SK-N-SH (cell line): ENCODE results near the gene ITCH.

ENCODE experiments used
- ELF1 ChIP-seq: IDR thresholded peaks from 2 replicates; pipeline ENCODE4 v1.4.0; 2012
- EP300 ChIP-seq, 2 experiments: IDR thresholded peaks; 2 replicates each; pipeline versions ENCODE4 v1.4.0 to v1.6.1; 2012; ENCODE audit warnings: borderline replicate concordance in 1 of 2, low read depth in 1 of 2, low read length in 1 of 2
- EZH2phosphoT487 ChIP-seq: fragments of 200-600 bp; sonication (generic); IDR thresholded peaks from 2 replicates; pipeline ENCODE4 v1.6.1; 2017; ENCODE audit warnings: low read depth, mixed run types, mild to moderate bottlenecking, antibody characterized with exemption, moderate library complexity, borderline replicate concordance
- NRF1 ChIP-seq: IDR thresholded peaks from 2 replicates; pipeline ENCODE4 v1.6.1; 2012; ENCODE audit warnings: low read depth, mild to moderate bottlenecking, low read length
- POLR2AphosphoS5 ChIP-seq: IDR thresholded peaks from 2 replicates; pipeline ENCODE4 v1.6.1; 2012; ENCODE audit warnings: low read depth, low read length
- RAD21 ChIP-seq: IDR thresholded peaks from 2 replicates; pipeline ENCODE4 v1.6.1; 2012; ENCODE audit warnings: mild to moderate bottlenecking, low read length
- RXRA ChIP-seq: IDR thresholded peaks from 2 replicates; pipeline ENCODE4 v1.4.0; 2012; ENCODE audit warnings: low read depth, mild to moderate bottlenecking, borderline replicate concordance
- SIN3A ChIP-seq: IDR thresholded peaks from 2 replicates; pipeline ENCODE4 v1.6.1; 2012; ENCODE audit warnings: low read depth, mild to moderate bottlenecking, low read length, moderate library complexity, borderline replicate concordance
- TAF1 ChIP-seq: IDR thresholded peaks from 2 replicates; pipeline ENCODE4 v1.6.1; 2012; ENCODE audit warnings: low read depth, mild to moderate bottlenecking, low read length, moderate library complexity, borderline replicate concordance
- YY1 ChIP-seq: IDR thresholded peaks from 2 replicates; pipeline ENCODE4 v1.4.0; 2012; ENCODE audit warnings: low read depth, mild to moderate bottlenecking
- TF ChIP-seq, protein P1 (sequence below): fragments of 200-600 bp; sonication (generic); IDR thresholded peaks from 2 replicates; pipeline ENCODE4 v1.6.1; 2017; ENCODE audit warnings: antibody characterized with exemption, mild to moderate bottlenecking, moderate library complexity
- TF ChIP-seq, protein P2 (sequence below): IDR thresholded peaks from 2 replicates; pipeline ENCODE4 v1.6.1; 2012; ENCODE audit warnings: mild to moderate bottlenecking, low read depth, low read length, moderate library complexity
- TF ChIP-seq, protein P3 (sequence below): fragments of 150-350 bp; IDR thresholded peaks from 2 replicates; pipeline ENCODE4 v1.6.1; 2017; ENCODE audit warnings: antibody characterized with exemption, low read length, low read depth, borderline replicate concordance

GRCh38 chr20:34322267-34323105 lies 40.6 kb upstream of the ITCH start:
- TF ChIP-seq, protein P1, sequence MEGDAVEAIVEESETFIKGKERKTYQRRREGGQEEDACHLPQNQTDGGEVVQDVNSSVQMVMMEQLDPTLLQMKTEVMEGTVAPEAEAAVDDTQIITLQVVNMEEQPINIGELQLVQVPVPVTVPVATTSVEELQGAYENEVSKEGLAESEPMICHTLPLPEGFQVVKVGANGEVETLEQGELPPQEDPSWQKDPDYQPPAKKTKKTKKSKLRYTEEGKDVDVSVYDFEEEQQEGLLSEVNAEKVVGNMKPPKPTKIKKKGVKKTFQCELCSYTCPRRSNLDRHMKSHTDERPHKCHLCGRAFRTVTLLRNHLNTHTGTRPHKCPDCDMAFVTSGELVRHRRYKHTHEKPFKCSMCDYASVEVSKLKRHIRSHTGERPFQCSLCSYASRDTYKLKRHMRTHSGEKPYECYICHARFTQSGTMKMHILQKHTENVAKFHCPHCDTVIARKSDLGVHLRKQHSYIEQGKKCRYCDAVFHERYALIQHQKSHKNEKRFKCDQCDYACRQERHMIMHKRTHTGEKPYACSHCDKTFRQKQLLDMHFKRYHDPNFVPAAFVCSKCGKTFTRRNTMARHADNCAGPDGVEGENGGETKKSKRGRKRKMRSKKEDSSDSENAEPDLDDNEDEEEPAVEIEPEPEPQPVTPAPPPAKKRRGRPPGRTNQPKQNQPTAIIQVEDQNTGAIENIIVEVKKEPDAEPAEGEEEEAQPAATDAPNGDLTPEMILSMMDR, result no peak
- TF ChIP-seq RAD21, result no peak
- TF ChIP-seq RXRA, result no peak
- no peak for TF ChIP-seq EP300 (IDR thresholded peaks at IDR 0.05; ENCODE audit: borderline replicate concordance in 1 of 2, low read depth in 1 of 2, low read length in 1 of 2)
- TF ChIP-seq EZH2phosphoT487, result no peak
- TF ChIP-seq, protein P2, sequence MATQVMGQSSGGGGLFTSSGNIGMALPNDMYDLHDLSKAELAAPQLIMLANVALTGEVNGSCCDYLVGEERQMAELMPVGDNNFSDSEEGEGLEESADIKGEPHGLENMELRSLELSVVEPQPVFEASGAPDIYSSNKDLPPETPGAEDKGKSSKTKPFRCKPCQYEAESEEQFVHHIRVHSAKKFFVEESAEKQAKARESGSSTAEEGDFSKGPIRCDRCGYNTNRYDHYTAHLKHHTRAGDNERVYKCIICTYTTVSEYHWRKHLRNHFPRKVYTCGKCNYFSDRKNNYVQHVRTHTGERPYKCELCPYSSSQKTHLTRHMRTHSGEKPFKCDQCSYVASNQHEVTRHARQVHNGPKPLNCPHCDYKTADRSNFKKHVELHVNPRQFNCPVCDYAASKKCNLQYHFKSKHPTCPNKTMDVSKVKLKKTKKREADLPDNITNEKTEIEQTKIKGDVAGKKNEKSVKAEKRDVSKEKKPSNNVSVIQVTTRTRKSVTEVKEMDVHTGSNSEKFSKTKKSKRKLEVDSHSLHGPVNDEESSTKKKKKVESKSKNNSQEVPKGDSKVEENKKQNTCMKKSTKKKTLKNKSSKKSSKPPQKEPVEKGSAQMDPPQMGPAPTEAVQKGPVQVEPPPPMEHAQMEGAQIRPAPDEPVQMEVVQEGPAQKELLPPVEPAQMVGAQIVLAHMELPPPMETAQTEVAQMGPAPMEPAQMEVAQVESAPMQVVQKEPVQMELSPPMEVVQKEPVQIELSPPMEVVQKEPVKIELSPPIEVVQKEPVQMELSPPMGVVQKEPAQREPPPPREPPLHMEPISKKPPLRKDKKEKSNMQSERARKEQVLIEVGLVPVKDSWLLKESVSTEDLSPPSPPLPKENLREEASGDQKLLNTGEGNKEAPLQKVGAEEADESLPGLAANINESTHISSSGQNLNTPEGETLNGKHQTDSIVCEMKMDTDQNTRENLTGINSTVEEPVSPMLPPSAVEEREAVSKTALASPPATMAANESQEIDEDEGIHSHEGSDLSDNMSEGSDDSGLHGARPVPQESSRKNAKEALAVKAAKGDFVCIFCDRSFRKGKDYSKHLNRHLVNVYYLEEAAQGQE, result no peak
- no peak for TF ChIP-seq TAF1
- TF ChIP-seq SIN3A, result no peak
- no peak for TF ChIP-seq NRF1
- TF ChIP-seq, protein P3, sequence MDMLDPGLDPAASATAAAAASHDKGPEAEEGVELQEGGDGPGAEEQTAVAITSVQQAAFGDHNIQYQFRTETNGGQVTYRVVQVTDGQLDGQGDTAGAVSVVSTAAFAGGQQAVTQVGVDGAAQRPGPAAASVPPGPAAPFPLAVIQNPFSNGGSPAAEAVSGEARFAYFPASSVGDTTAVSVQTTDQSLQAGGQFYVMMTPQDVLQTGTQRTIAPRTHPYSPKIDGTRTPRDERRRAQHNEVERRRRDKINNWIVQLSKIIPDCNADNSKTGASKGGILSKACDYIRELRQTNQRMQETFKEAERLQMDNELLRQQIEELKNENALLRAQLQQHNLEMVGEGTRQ, result no peak
- no peak for TF ChIP-seq POLR2AphosphoS5
- no peak for TF ChIP-seq ELF1
- TF ChIP-seq YY1, result no peak
